Testis (tissue), 3 donors: ENCODE results near the gene PHYHIPL. TPM values are rescaled to one million over a fixed set of nuclear protein-coding genes. Genes with fewer than 3 reads are reported as not detected.

Experiments
- DNase-seq: peaks from one replicate; pipeline ENCODE4 v3.0.0-alpha.2; 2019
- H3K27ac ChIP-seq, 2 donors: fragments of 200-600 bp; sonication (generic); one replicate each; pipeline ENCODE4 v1.5.1; 2019
- H3K27me3 ChIP-seq: fragments of 200-600 bp; sonication (generic); one replicate; pipeline ENCODE4 v1.5.1; 2019
- H3K36me3 ChIP-seq: fragments of 200-600 bp; sonication (generic); one replicate; pipeline ENCODE4 v1.5.1; 2017; ENCODE audit warnings: low read depth; ENCODE audit errors: missing control alignments
- H3K4me1 ChIP-seq: fragments of 200-600 bp; sonication (generic); one replicate; pipeline ENCODE4 v1.5.1; 2019
- H3K4me3 ChIP-seq, 2 donors: fragments of 200-600 bp; sonication (generic); one replicate each; pipeline ENCODE4 v1.5.1; 2017 to 2019
- H3K9me3 ChIP-seq: fragments of 200-600 bp; sonication (generic); one replicate; pipeline ENCODE4 v1.5.1; 2017
- POLR2A ChIP-seq: fragments of 450-650 bp; IDR thresholded peaks from one replicate; pipeline ENCODE4 v1.6.1; 2017; ENCODE audit warnings: antibody characterized with exemption, mild to moderate bottlenecking, moderate library complexity
- WGBS, 2 donors: methylation state at CpG; one replicate each; pipeline ENCODE4 v1.1.5; 2018; 5-methylcytosine and 5-hydroxymethylcytosine counted together
- intact Hi-C: fragments of 100-400 bp; cut with DNase I; formaldehyde crosslinking; loops from one replicate; pipeline ENCODE4 v1.15.1; 2023; ENCODE audit warnings: low total_unique reads
- polyA plus RNA-seq: library from polyadenylated mRNA; stranded (reverse); fragments of 350-450 nt; fragmentation: Illumina TruSeq; extraction: RNeasy Lipid Tissue Mini Kit (QIAGEN cat#74804); gene quantifications from one replicate; pipeline ENCODE4 v1.2.3, GENCODE V29; 2014; ENCODE audit warnings: low read depth, low replicate concordance; ENCODE audit not compliant: insufficient read depth
- total RNA-seq, 2 donors: library from RNA; depleted of rRNA; stranded (reverse); fragments of >200 nt; gene quantifications; one replicate each; pipeline ENCODE4 v1.2.3, GENCODE V29; 2016
- TF ChIP-seq, protein P1 (sequence below), 3 experiments: fragments of 450-650 bp in 2 of 3; fragments of 200-600 bp in 1 of 3; sonication (generic) in 1 of 3; IDR thresholded peaks; one replicate each; pipeline ENCODE4 v1.5.1; 2016 to 2019; ENCODE audit warnings: antibody characterized with exemption in 3 of 3, mild to moderate bottlenecking in 2 of 3, moderate library complexity in 1 of 3

The PHYHIPL gene
- total and polyA plus RNA-seq, 3 donors from 2014 or later: 16.9 to 78.0 (median 24.3) TPM

- no peak for TF ChIP-seq POLR2A
- TF ChIP-seq, protein P1, sequence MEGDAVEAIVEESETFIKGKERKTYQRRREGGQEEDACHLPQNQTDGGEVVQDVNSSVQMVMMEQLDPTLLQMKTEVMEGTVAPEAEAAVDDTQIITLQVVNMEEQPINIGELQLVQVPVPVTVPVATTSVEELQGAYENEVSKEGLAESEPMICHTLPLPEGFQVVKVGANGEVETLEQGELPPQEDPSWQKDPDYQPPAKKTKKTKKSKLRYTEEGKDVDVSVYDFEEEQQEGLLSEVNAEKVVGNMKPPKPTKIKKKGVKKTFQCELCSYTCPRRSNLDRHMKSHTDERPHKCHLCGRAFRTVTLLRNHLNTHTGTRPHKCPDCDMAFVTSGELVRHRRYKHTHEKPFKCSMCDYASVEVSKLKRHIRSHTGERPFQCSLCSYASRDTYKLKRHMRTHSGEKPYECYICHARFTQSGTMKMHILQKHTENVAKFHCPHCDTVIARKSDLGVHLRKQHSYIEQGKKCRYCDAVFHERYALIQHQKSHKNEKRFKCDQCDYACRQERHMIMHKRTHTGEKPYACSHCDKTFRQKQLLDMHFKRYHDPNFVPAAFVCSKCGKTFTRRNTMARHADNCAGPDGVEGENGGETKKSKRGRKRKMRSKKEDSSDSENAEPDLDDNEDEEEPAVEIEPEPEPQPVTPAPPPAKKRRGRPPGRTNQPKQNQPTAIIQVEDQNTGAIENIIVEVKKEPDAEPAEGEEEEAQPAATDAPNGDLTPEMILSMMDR (IDR thresholded peaks at IDR 0.05): no peak
- Histone ChIP-seq H3K4me1 (peaks cover 12% of the 10 kb centered on the region), H3K27ac (no peak overlapping the region), H3K4me3 (no peak overlapping the region), H3K9me3 (no peaks in the 10 kb centered on the region), H3K27me3 (no peaks in the 10 kb centered on the region), H3K36me3 (no peaks in the 10 kb centered on the region)
- DNase-seq: no peak
- intact Hi-C loops: no loop called here
- WGBS, 2 donors: 87 to 94% methylated on average over 4 of the region's 4 CpGs
These were observed 109.4 kb downstream of the PHYHIPL start for GRCh38 chr10:59285848-59286247.

GRCh38 chr10:59287587-59288255 lies 111.3 kb downstream of the PHYHIPL start:
- H3K4me1 ChIP-seq: peaks cover 12% of the 10 kb centered on the region
- no peak for DNase-seq

GRCh38 chr10:59289853-59290252 lies 113.4 kb downstream of the PHYHIPL start:
- Histone ChIP-seq H3K27ac (no peak overlapping the region), H3K36me3 (no peaks in the 10 kb centered on the region), H3K4me1 (peaks cover 6% of the 10 kb centered on the region), H3K4me3 (no peak overlapping the region), H3K27me3 (no peaks in the 10 kb centered on the region), H3K9me3 (no peaks in the 10 kb centered on the region)
- intact Hi-C loops: no loop called here
- DNase-seq: no peak
- TF ChIP-seq, protein P1 (IDR thresholded peaks at IDR 0.05): no peak
- TF ChIP-seq POLR2A: no peak
- 85 to 96% methylated on average over 3 of the region's 3 CpGs for WGBS, 2 donors

More at GRCh38 chr10:59287587-59288255, 111.3 kb downstream of the PHYHIPL start:
- H3K36me3 ChIP-seq: no peaks in the 10 kb centered on the region
- WGBS, 2 donors: 79 to 89% methylated on average over 3 of the region's 3 CpGs
- H3K27me3 ChIP-seq: no peaks in the 10 kb centered on the region
- intact Hi-C loops: no loop called here
- H3K9me3 ChIP-seq: no peaks in the 10 kb centered on the region
- no peak overlapping the region for H3K4me3 ChIP-seq
- no peak overlapping the region for H3K27ac ChIP-seq
- TF ChIP-seq, protein P1 (IDR thresholded peaks at IDR 0.05): no peak
- TF ChIP-seq POLR2A: no peak

GRCh38 chr10:59290448-59290847 lies 114.0 kb downstream of the PHYHIPL start:
- TF ChIP-seq, protein P1 (IDR thresholded peaks at IDR 0.05): no peak
- TF ChIP-seq POLR2A: no peak
- Histone ChIP-seq H3K9me3 (no peaks in the 10 kb centered on the region), H3K27me3 (no peaks in the 10 kb centered on the region), H3K4me1 (peaks cover under 1% of the 10 kb centered on the region), H3K4me3 (no peak overlapping the region), H3K36me3 (no peaks in the 10 kb centered on the region), H3K27ac (no peak overlapping the region)
- intact Hi-C loops: no loop called here
- no peak for DNase-seq
- WGBS, 2 donors: 76 to 81% methylated on average over 4 of the region's 4 CpGs

Other genes with a start within 250 kb of the PHYHIPL start
- gene FAM13C, start 185.9 kb downstream of the PHYHIPL start, total RNA-seq: 10 to 100 TPM; 38.5 to 50.9 TPM
- gene FAM13C, start 185.9 kb downstream of the PHYHIPL start, polyA plus RNA-seq: 12.9 TPM